ENCODE results near the gene IRAK1.

DNA sequence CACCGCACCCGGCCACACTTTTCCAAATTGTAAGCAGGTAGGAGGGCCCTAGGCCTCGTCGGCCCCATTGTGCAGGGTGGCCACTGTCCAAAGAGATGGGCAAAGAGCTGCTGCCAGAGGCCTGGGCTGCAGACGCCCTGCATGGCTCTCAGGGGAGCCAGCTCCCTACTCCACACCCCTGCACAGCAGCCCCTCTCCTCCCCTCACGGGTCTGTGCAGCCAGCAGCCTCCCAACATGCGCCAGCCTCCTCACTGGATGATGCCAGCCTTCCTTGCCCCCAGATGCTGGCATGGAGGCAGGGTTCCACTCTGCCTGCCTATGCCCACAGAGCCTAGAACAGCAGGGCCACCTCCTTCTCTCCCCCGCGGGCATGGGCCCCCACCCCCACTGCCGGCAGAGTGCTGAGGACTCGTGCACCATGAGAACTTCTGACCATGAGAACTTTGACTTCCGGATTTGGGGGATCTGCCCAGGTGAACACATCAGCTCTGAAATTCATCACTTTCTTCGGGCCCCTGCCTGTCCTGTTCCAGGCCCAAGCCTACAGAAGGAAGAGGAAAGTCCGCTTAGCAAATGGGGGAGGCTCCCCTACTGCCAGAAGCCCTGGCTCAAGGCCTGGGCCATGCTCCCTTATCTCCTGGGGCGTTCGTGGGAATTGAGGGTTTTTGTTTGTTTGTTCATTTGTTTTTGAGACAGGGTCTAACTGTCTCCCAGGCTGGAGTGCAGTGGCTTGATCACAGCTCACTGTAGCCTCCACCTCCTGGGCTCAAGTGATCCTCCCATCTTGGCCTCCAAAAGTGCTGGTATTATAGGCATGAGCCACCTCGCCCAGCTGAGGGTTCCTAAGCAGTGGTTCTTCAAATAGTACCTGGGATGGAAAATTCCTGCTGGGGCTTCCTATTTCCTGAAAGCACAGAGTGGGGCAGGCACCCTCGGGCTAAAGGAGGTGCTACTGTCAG lies 8.0 kb downstream of the IRAK1 start:
- TF ChIP-seq, protein P1, sequence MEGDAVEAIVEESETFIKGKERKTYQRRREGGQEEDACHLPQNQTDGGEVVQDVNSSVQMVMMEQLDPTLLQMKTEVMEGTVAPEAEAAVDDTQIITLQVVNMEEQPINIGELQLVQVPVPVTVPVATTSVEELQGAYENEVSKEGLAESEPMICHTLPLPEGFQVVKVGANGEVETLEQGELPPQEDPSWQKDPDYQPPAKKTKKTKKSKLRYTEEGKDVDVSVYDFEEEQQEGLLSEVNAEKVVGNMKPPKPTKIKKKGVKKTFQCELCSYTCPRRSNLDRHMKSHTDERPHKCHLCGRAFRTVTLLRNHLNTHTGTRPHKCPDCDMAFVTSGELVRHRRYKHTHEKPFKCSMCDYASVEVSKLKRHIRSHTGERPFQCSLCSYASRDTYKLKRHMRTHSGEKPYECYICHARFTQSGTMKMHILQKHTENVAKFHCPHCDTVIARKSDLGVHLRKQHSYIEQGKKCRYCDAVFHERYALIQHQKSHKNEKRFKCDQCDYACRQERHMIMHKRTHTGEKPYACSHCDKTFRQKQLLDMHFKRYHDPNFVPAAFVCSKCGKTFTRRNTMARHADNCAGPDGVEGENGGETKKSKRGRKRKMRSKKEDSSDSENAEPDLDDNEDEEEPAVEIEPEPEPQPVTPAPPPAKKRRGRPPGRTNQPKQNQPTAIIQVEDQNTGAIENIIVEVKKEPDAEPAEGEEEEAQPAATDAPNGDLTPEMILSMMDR (IDR thresholded peaks at IDR 0.05; ENCODE audit: borderline replicate concordance, extremely low read depth, low read length, poor library complexity, severe bottlenecking): no peak
- TF ChIP-seq EZH2 (IDR thresholded peaks at IDR 0.05; ENCODE audit: borderline replicate concordance, low read depth, low read length, severe bottlenecking): no peak

All from DND-41 (cell line).